ENCODE measurements around the gene TRIM75. TPM values are rescaled to one million over a fixed set of nuclear protein-coding genes. Genes with fewer than 3 reads are reported as not detected.

TRIM75 gene
- polyA plus RNA-seq, 1 of the 3 experiments (the other 2 are of a cell fraction), result not detected

DNA sequence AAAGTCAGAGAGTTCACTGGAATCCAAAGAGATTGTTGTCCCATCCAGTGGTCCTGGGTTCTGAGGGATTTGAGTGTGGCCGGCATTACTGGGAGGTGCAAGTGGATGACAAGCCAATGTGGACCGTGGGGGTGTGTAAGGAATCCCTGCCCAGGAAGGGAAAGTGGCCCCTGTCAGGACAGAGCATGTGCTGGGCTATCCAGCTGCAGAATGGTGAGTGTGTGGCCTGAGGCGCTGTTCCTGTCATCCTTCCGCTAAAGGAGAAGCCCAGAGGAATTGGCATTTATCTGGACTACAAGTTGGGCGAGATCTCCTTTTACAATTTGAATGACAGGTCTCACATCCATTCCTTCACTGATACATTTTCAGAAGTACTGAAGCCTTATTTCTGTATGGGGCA lies 42.3 kb upstream of the TRIM75 start:
- no peaks in the 10 kb centered on the region for H3K4me1 ChIP-seq (ENCODE audit: control insufficient read depth in 1 of 2, insufficient read depth in 2 of 2, low read depth in 1 of 2, low read length in 1 of 2)
- no peak overlapping the region for H3K9ac ChIP-seq
- no peaks in the 10 kb centered on the region for H3K9me2 ChIP-seq
- H3K27ac ChIP-seq (ENCODE audit: low read depth in 2 of 2, low read length in 1 of 2), result no peak overlapping the region
- ChIA-PET POLR2A (no interaction called here), CTCF (no interaction called here)
- no peak for DNase-seq
- H3K9me3 ChIP-seq, result no peaks in the 10 kb centered on the region
- H3K79me2 ChIP-seq (ENCODE audit: insufficient read depth), result no peaks in the 10 kb centered on the region
- no peak overlapping the region for H3K4me3 ChIP-seq (ENCODE audit: low read depth in 2 of 2, low read length in 1 of 2)
- H2AFZ ChIP-seq (ENCODE audit: low read depth), result no peak overlapping the region
- no peaks in the 10 kb centered on the region for H3F3A ChIP-seq (replicated peaks; ENCODE audit: insufficient read depth)
- H4K20me1 ChIP-seq (ENCODE audit: insufficient read depth), result no peaks in the 10 kb centered on the region
- no peaks in the 10 kb centered on the region for H3K36me3 ChIP-seq (replicated peaks in 1 of 2; ENCODE audit: control insufficient read depth in 1 of 2, insufficient read depth in 2 of 2, low read length in 1 of 2)
- WGBS (ENCODE audit: low lambda C conversion rate), result 7% methylated on average over 5 of the region's 5 CpGs
- peaks cover 24% of the 10 kb centered on the region for H3K27me3 ChIP-seq (ENCODE audit: insufficient read depth)
- no peak for TF ChIP-seq NRF1 (IDR thresholded peaks at IDR 0.05; ENCODE audit: low read depth, low read length)
- no peak for TF ChIP-seq MXI1 (IDR thresholded peaks at IDR 0.05; ENCODE audit: low read depth, low read length)
- TF ChIP-seq GATA2 (CRISPR knock-in tag; IDR thresholded peaks at IDR 0.05), result no peak
- H3K4me2 ChIP-seq, result no peak overlapping the region

DNA sequence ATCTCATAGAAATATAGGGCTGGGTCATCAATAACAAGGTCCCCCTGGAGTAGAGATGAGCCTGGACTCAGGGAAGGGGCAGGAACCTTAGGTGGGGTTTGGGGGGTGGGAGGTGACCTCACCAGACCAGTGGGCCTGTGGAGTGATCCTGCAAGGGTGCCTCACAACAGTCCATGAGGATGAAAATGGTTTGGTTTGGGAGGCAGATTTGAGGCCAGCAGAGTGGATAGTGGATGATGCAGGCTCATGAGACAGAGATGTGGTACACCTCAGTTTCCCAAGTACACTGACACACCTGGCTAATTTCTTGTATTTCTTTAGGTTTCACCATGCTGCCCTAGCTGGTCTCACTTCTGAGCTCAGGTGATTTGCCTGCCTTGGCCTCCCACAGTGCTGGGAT lies 40.0 kb upstream of the TRIM75 start:
- H3K9ac ChIP-seq, result no peak overlapping the region
- CTCF ChIA-PET, result no interaction called here
- H3K36me3 ChIP-seq (replicated peaks in 1 of 2; ENCODE audit: control insufficient read depth in 1 of 2, insufficient read depth in 2 of 2, low read length in 1 of 2), result no peaks in the 10 kb centered on the region
- POLR2A ChIA-PET, result no interaction called here
- H3K9me3 ChIP-seq, result no peaks in the 10 kb centered on the region
- H2AFZ ChIP-seq (ENCODE audit: low read depth), result no peak overlapping the region
- H3K4me3 ChIP-seq (ENCODE audit: low read depth in 2 of 2, low read length in 1 of 2), result no peak overlapping the region
- no peak overlapping the region for H3K27ac ChIP-seq (ENCODE audit: low read depth in 2 of 2, low read length in 1 of 2)
- DNase-seq, result no peak
- H3K4me2 ChIP-seq, result no peak overlapping the region
- H3K27me3 ChIP-seq (ENCODE audit: insufficient read depth), result peaks cover 10% of the 10 kb centered on the region; the same call in 1 of the 2 replicates
- TF ChIP-seq MXI1 (IDR thresholded peaks at IDR 0.05; ENCODE audit: low read depth, low read length) (no peak), SIN3A (IDR thresholded peaks at IDR 0.05; ENCODE audit: borderline replicate concordance, low read depth, low read length) (no peak), TAF1 (IDR thresholded peaks at IDR 0.05; ENCODE audit: borderline replicate concordance, low read depth, low read length) (no peak), NFIC (IDR thresholded peaks at IDR 0.05; ENCODE audit: borderline replicate concordance) (no peak), NRF1 (IDR thresholded peaks at IDR 0.05; ENCODE audit: low read depth, low read length) (no peak), RXRA (IDR thresholded peaks at IDR 0.05; ENCODE audit: borderline replicate concordance, low read depth) (no peak), EP300 (IDR thresholded peaks at IDR 0.05; ENCODE audit: borderline replicate concordance in 1 of 2, low read depth in 1 of 2, low read length in 1 of 2) (no peak), FOSL2 (IDR thresholded peaks at IDR 0.05; ENCODE audit: borderline replicate concordance, low read depth) (no peak), SMC3 (IDR thresholded peaks at IDR 0.05; ENCODE audit: low read depth, low read length) (no peak), ELF1 (IDR thresholded peaks at IDR 0.05) (no peak)
- TF ChIP-seq, protein P1, sequence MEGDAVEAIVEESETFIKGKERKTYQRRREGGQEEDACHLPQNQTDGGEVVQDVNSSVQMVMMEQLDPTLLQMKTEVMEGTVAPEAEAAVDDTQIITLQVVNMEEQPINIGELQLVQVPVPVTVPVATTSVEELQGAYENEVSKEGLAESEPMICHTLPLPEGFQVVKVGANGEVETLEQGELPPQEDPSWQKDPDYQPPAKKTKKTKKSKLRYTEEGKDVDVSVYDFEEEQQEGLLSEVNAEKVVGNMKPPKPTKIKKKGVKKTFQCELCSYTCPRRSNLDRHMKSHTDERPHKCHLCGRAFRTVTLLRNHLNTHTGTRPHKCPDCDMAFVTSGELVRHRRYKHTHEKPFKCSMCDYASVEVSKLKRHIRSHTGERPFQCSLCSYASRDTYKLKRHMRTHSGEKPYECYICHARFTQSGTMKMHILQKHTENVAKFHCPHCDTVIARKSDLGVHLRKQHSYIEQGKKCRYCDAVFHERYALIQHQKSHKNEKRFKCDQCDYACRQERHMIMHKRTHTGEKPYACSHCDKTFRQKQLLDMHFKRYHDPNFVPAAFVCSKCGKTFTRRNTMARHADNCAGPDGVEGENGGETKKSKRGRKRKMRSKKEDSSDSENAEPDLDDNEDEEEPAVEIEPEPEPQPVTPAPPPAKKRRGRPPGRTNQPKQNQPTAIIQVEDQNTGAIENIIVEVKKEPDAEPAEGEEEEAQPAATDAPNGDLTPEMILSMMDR (IDR thresholded peaks at IDR 0.05), result no peak
- TF ChIP-seq, protein P2, sequence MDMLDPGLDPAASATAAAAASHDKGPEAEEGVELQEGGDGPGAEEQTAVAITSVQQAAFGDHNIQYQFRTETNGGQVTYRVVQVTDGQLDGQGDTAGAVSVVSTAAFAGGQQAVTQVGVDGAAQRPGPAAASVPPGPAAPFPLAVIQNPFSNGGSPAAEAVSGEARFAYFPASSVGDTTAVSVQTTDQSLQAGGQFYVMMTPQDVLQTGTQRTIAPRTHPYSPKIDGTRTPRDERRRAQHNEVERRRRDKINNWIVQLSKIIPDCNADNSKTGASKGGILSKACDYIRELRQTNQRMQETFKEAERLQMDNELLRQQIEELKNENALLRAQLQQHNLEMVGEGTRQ (IDR thresholded peaks at IDR 0.05; ENCODE audit: borderline replicate concordance, low read depth, low read length), result no peak
- TF ChIP-seq, protein P3, sequence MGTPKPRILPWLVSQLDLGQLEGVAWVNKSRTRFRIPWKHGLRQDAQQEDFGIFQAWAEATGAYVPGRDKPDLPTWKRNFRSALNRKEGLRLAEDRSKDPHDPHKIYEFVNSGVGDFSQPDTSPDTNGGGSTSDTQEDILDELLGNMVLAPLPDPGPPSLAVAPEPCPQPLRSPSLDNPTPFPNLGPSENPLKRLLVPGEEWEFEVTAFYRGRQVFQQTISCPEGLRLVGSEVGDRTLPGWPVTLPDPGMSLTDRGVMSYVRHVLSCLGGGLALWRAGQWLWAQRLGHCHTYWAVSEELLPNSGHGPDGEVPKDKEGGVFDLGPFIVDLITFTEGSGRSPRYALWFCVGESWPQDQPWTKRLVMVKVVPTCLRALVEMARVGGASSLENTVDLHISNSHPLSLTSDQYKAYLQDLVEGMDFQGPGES (IDR thresholded peaks at IDR 0.05; ENCODE audit: low read depth, low read length), result no peak
- TF ChIP-seq, protein P4, sequence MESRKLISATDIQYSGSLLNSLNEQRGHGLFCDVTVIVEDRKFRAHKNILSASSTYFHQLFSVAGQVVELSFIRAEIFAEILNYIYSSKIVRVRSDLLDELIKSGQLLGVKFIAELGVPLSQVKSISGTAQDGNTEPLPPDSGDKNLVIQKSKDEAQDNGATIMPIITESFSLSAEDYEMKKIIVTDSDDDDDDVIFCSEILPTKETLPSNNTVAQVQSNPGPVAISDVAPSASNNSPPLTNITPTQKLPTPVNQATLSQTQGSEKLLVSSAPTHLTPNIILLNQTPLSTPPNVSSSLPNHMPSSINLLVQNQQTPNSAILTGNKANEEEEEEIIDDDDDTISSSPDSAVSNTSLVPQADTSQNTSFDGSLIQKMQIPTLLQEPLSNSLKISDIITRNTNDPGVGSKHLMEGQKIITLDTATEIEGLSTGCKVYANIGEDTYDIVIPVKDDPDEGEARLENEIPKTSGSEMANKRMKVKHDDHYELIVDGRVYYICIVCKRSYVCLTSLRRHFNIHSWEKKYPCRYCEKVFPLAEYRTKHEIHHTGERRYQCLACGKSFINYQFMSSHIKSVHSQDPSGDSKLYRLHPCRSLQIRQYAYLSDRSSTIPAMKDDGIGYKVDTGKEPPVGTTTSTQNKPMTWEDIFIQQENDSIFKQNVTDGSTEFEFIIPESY (IDR thresholded peaks at IDR 0.05; ENCODE audit: borderline replicate concordance, low read depth), result no peak
- no peaks in the 10 kb centered on the region for H4K20me1 ChIP-seq (ENCODE audit: insufficient read depth)
- H3F3A ChIP-seq (replicated peaks; ENCODE audit: insufficient read depth), result no peaks in the 10 kb centered on the region
- no peaks in the 10 kb centered on the region for H3K9me2 ChIP-seq
- no peaks in the 10 kb centered on the region for H3K4me1 ChIP-seq (ENCODE audit: control insufficient read depth in 1 of 2, insufficient read depth in 2 of 2, low read depth in 1 of 2, low read length in 1 of 2)
- H3K79me2 ChIP-seq (ENCODE audit: insufficient read depth), result no peaks in the 10 kb centered on the region

Measured in SK-N-SH (cell line).